Omental fat pad (tissue), 4 donors: ENCODE results near the gene TOLLIP. TPM values are rescaled to one million over a fixed set of nuclear protein-coding genes. Genes with fewer than 3 reads are reported as not detected.

Experiments
- ATAC-seq: fragments of 150-250 bp; one replicate; pipeline ENCODE4 v1.9.1; 2016; ENCODE audit warnings: mild to moderate bottlenecking, moderate library complexity; ENCODE audit not compliant: low FRiP score
- DNase-seq: peaks from one replicate; pipeline ENCODE4 v3.0.0-alpha.2; 2019; ENCODE audit warnings: low spot score
- CTCF ChIP-seq, 3 donors: fragments of 450-650 bp; IDR thresholded peaks; one replicate each; pipeline ENCODE4 v1.5.1; 2016 to 2017; ENCODE audit warnings: antibody characterized with exemption in 3 of 3, mild to moderate bottlenecking in 3 of 3, moderate library complexity in 2 of 3
- total RNA-seq, 4 donors: library from RNA; depleted of rRNA; stranded (reverse); fragments of >200 nt; gene quantifications; one replicate each; pipeline ENCODE4 v1.1.0, GENCODE V29; 2016

The TOLLIP gene
- total RNA-seq, 4 donors from 2014 or later = 33.6 to 52.8 (median 39.9) TPM

DNA sequence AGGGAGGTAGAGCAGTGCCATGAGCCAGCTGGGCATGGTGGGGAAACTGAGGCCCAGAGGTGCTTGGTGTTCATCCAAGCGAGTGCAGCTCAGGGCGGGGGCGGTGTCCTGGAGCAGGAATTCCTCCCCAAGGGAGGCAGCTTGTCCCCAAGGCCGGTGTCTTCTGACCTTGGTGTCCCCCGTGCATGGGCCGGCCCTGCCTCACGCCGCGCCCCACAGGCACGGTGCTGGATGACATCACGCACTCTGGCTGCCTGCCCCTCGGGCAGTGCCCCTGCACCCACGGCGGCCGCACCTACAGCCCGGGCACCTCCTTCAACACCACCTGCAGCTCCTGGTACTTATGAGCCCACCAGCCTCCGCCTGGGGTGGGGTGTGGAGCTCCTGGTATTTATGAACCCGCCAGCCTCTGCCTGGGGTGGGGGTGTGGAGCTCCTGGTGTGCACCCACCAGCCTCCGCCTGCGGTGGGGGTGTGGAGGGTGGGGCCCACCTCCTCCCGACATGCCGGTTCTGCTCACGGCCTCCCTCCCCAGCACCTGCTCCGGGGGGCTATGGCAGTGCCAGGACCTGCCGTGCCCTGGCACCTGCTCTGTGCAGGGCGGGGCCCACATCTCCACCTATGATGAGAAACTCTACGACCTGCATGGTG is 79.8 kb downstream of the TOLLIP start:
- ATAC-seq (no peak), DNase-seq (no peak)
- TF ChIP-seq CTCF (IDR thresholded peaks at IDR 0.05) = no peak

GRCh38 chr11:1228921-1229451 is 80.4 kb downstream of the TOLLIP start:
- DNase-seq = no peak
- TF ChIP-seq CTCF (IDR thresholded peaks at IDR 0.05) = no peak
- ATAC-seq = no peak

- no peak for TF ChIP-seq CTCF (IDR thresholded peaks at IDR 0.05)
- no peak for DNase-seq
- ATAC-seq = no peak
These were observed 81.2 kb downstream of the TOLLIP start for GRCh38 chr11:1228101-1228821.

DNA sequence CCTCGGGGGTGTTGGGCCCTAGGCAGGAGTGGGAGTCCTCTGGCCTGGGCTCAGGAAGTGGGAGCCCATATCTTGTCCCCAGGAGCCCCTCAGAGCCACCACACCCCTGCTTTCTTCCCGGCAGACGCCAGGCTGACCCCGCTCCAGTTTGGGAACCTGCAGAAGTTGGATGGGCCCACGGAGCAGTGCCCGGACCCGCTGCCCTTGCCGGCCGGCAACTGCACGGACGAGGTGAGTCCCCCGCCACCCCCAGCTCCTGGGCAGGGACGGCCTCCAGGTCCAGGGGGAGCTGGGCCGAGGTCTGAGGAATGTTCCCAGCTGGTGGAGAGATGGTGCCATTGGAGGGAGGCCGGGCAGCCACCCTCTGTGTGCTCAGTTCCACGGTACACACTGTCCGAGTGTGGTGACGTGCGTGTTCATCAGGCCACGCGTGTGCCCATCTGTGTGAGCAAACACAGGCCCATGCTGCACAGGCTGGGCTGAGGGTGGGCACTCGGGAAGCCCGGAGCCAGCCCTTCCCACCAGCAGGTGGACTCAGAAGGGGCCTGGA is 81.8 kb downstream of the TOLLIP start:
- TF ChIP-seq CTCF (IDR thresholded peaks at IDR 0.05) = no peak
- DNase-seq = no peak
- no peak for ATAC-seq

DNA sequence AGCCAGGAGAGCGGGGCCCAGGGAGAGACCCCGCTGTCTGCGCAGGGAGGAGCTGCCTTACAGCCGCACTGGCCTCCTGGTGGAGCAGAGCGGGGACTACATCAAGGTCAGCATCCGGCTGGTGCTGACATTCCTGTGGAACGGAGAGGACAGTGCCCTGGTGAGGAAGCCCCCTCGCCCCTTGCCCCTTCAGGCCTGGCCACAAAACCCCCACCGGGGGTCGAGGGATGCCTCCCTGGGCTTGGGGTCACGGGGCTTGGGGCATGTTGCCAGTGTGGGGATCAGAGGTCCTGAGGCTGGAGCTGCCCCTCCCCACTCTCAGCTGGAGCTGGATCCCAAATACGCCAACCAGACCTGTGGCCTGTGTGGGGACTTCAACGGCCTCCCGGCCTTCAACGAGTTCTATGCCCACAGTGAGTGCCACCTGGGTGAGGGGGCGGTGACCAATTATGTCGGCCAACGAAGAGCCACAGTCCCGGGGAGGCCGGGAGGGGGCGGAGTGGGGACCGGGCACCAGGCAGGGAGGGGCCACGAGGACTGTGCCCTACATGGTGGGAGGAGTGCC is 82.4 kb downstream of the TOLLIP start:
- ATAC-seq = no peak
- no peak for DNase-seq

More for the DNA sequence above, 82.4 kb downstream of the TOLLIP start:
- no peak for TF ChIP-seq CTCF (IDR thresholded peaks at IDR 0.05)
